Activated naive CD8-positive, alpha-beta T cell (primary cell): ENCODE results near the gene FER.

Experiments used
- H3K27ac Mint-ChIP-seq: one replicate; pipeline ENCODE4 v1.8.0; 2021; ENCODE audit warnings: mixed read lengths
- H3K27me3 Mint-ChIP-seq: one replicate; pipeline ENCODE4 v1.8.0; 2021; ENCODE audit warnings: mixed read lengths
- H3K36me3 Mint-ChIP-seq: one replicate; pipeline ENCODE4 v1.8.0; 2021; ENCODE audit warnings: mixed read lengths
- H3K4me1 Mint-ChIP-seq: one replicate; pipeline ENCODE4 v1.8.0; 2021; ENCODE audit warnings: low read depth, mixed read lengths
- H3K4me3 Mint-ChIP-seq: one replicate; pipeline ENCODE4 v1.8.0; 2021; ENCODE audit warnings: mild to moderate bottlenecking, mixed read lengths
- H3K9me3 Mint-ChIP-seq: one replicate; pipeline ENCODE4 v1.8.0; 2021; ENCODE audit warnings: low read depth, mixed read lengths

Gene FER

GRCh38 chr5:109062664-109063063 lies 315.0 kb downstream of the FER start:
- no peaks in the 10 kb centered on the region for H3K9me3 Mint-ChIP-seq

GRCh38 chr5:109063223-109063622 lies 315.5 kb downstream of the FER start:
- Mint-ChIP-seq H3K9me3 (no peaks in the 10 kb centered on the region), H3K4me1 (no peaks in the 10 kb centered on the region), H3K27ac (no peak overlapping the region), H3K27me3 (no peaks in the 10 kb centered on the region), H3K4me3 (no peak overlapping the region), H3K36me3 (peaks cover 7% of the 10 kb centered on the region)

More at GRCh38 chr5:109062664-109063063, 315.0 kb downstream of the FER start:
- Mint-ChIP-seq H3K4me1 (no peaks in the 10 kb centered on the region), H3K4me3 (no peak overlapping the region), H3K27ac (no peak overlapping the region), H3K36me3 (peaks cover 7% of the 10 kb centered on the region), H3K27me3 (no peaks in the 10 kb centered on the region)

- Mint-ChIP-seq H3K36me3 (no peaks in the 10 kb centered on the region), H3K27me3 (no peaks in the 10 kb centered on the region), H3K4me1 (no peaks in the 10 kb centered on the region), H3K4me3 (no peak overlapping the region), H3K27ac (no peak overlapping the region), H3K9me3 (no peaks in the 10 kb centered on the region)
Measured at GRCh38 chr5:109076741-109077140, 329.0 kb downstream of the FER start.

- no peaks in the 10 kb centered on the region for H3K27me3 Mint-ChIP-seq
- no peak overlapping the region for H3K27ac Mint-ChIP-seq
- no peaks in the 10 kb centered on the region for H3K36me3 Mint-ChIP-seq
- H3K4me3 Mint-ChIP-seq: no peak overlapping the region
- H3K9me3 Mint-ChIP-seq: no peaks in the 10 kb centered on the region
- H3K4me1 Mint-ChIP-seq: no peaks in the 10 kb centered on the region
Measured at GRCh38 chr5:109078448-109078847, 330.8 kb downstream of the FER start.

- Mint-ChIP-seq H3K4me1 (no peaks in the 10 kb centered on the region), H3K27ac (no peak overlapping the region), H3K9me3 (no peaks in the 10 kb centered on the region), H3K4me3 (no peak overlapping the region), H3K27me3 (no peaks in the 10 kb centered on the region), H3K36me3 (no peaks in the 10 kb centered on the region)
Measured at GRCh38 chr5:109080481-109080880, 332.8 kb downstream of the FER start.

GRCh38 chr5:109080896-109081295 lies 333.2 kb downstream of the FER start:
- Mint-ChIP-seq H3K36me3 (no peaks in the 10 kb centered on the region), H3K9me3 (no peaks in the 10 kb centered on the region), H3K4me1 (no peaks in the 10 kb centered on the region)

GRCh38 chr5:109083937-109084336 lies 336.2 kb downstream of the FER start:
- H3K4me1 Mint-ChIP-seq: no peaks in the 10 kb centered on the region
- H3K27ac Mint-ChIP-seq: no peak overlapping the region
- H3K27me3 Mint-ChIP-seq: no peaks in the 10 kb centered on the region
- no peak overlapping the region for H3K4me3 Mint-ChIP-seq
- no peaks in the 10 kb centered on the region for H3K9me3 Mint-ChIP-seq
- no peaks in the 10 kb centered on the region for H3K36me3 Mint-ChIP-seq

More at GRCh38 chr5:109080896-109081295, 333.2 kb downstream of the FER start:
- Mint-ChIP-seq H3K27ac (no peak overlapping the region), H3K4me3 (no peak overlapping the region), H3K27me3 (no peaks in the 10 kb centered on the region)

GRCh38 chr5:109089191-109089590 lies 341.5 kb downstream of the FER start:
- Mint-ChIP-seq H3K4me1 (no peaks in the 10 kb centered on the region), H3K27me3 (no peaks in the 10 kb centered on the region), H3K9me3 (no peaks in the 10 kb centered on the region), H3K4me3 (no peak overlapping the region), H3K27ac (no peak overlapping the region), H3K36me3 (peaks cover 11% of the 10 kb centered on the region)

- H3K27me3 Mint-ChIP-seq: no peaks in the 10 kb centered on the region
- H3K9me3 Mint-ChIP-seq: no peaks in the 10 kb centered on the region
- no peaks in the 10 kb centered on the region for H3K4me1 Mint-ChIP-seq
- no peak overlapping the region for H3K27ac Mint-ChIP-seq
- peaks cover 3% of the 10 kb centered on the region for H3K36me3 Mint-ChIP-seq
- no peak overlapping the region for H3K4me3 Mint-ChIP-seq
Measured at GRCh38 chr5:109099081-109099480, 351.4 kb downstream of the FER start.

GRCh38 chr5:109100971-109101370 lies 353.3 kb downstream of the FER start:
- Mint-ChIP-seq H3K27ac (no peak overlapping the region), H3K4me3 (no peak overlapping the region), H3K36me3 (peaks cover 6% of the 10 kb centered on the region), H3K27me3 (no peaks in the 10 kb centered on the region), H3K9me3 (no peaks in the 10 kb centered on the region), H3K4me1 (no peaks in the 10 kb centered on the region)

- no peaks in the 10 kb centered on the region for H3K9me3 Mint-ChIP-seq
- no peak overlapping the region for H3K4me3 Mint-ChIP-seq
- no peak overlapping the region for H3K27ac Mint-ChIP-seq
- no peaks in the 10 kb centered on the region for H3K4me1 Mint-ChIP-seq
- H3K36me3 Mint-ChIP-seq: peaks cover 12% of the 10 kb centered on the region
- H3K27me3 Mint-ChIP-seq: no peaks in the 10 kb centered on the region
Measured at GRCh38 chr5:109102096-109102690, 354.5 kb downstream of the FER start.

- Mint-ChIP-seq H3K9me3 (peaks cover 3% of the 10 kb centered on the region), H3K4me3 (no peak overlapping the region), H3K27ac (no peak overlapping the region), H3K36me3 (peaks cover 19% of the 10 kb centered on the region), H3K4me1 (no peaks in the 10 kb centered on the region), H3K27me3 (no peaks in the 10 kb centered on the region)
Measured at GRCh38 chr5:109105631-109106267, 358.1 kb downstream of the FER start.

- Mint-ChIP-seq H3K4me3 (no peak overlapping the region), H3K27me3 (no peaks in the 10 kb centered on the region), H3K27ac (no peak overlapping the region), H3K9me3 (peaks cover 3% of the 10 kb centered on the region), H3K36me3 (peaks cover 12% of the 10 kb centered on the region), H3K4me1 (no peaks in the 10 kb centered on the region)
Measured at GRCh38 chr5:109111680-109112079, 364.0 kb downstream of the FER start.

GRCh38 chr5:109113608-109114007 lies 365.9 kb downstream of the FER start:
- Mint-ChIP-seq H3K27ac (no peak overlapping the region), H3K9me3 (peaks cover 3% of the 10 kb centered on the region), H3K27me3 (no peaks in the 10 kb centered on the region), H3K4me3 (no peak overlapping the region), H3K4me1 (no peaks in the 10 kb centered on the region), H3K36me3 (peaks cover 7% of the 10 kb centered on the region)

- no peak overlapping the region for H3K4me3 Mint-ChIP-seq
- H3K9me3 Mint-ChIP-seq: peaks cover 5% of the 10 kb centered on the region
- H3K36me3 Mint-ChIP-seq: peaks cover 16% of the 10 kb centered on the region
- H3K27me3 Mint-ChIP-seq: no peaks in the 10 kb centered on the region
- no peak overlapping the region for H3K27ac Mint-ChIP-seq
- no peaks in the 10 kb centered on the region for H3K4me1 Mint-ChIP-seq
Measured at GRCh38 chr5:109121225-109121624, 373.5 kb downstream of the FER start.
